Measurements from ENCODE around the gene NDUFAF7. TPM values are rescaled to one million over a fixed set of nuclear protein-coding genes. Genes with fewer than 3 reads are reported as not detected.
"Not testable (repeated sequence)": the region's sequence is repeated elsewhere in the genome, so short reads cannot be mapped to it uniquely, and the experiment has no call there.

Gene NDUFAF7
- polyA plus RNA-seq, 1 donor from 2014 or later, result 132 TPM

- Histone ChIP-seq H3K36me3 (ENCODE audit: insufficient read depth, low read length) (no peaks in the 10 kb centered on the region), H3K27me3 (ENCODE audit: insufficient read depth, low read depth, low read length) (no peaks in the 10 kb centered on the region), H3K9me3 (ENCODE audit: low read length) (no peaks in the 10 kb centered on the region), H3K4me3 (ENCODE audit: low read length) (no peak overlapping the region), H3K9me2 (ENCODE audit: insufficient read depth, low read length) (no peaks in the 10 kb centered on the region), H3F3A (ENCODE audit: insufficient read depth, low read length, poor library complexity, severe bottlenecking) (no peaks in the 10 kb centered on the region), H3K79me2 (replicated peaks; ENCODE audit: insufficient read depth, low read length) (no peaks in the 10 kb centered on the region), H3K9ac (ENCODE audit: low read length) (no peak overlapping the region), H3K4me2 (ENCODE audit: low read length) (no peak overlapping the region), H2AFZ (ENCODE audit: low read depth, low read length) (no peak overlapping the region), H4K20me1 (ENCODE audit: insufficient read depth) (no peaks in the 10 kb centered on the region), H3K27ac (ENCODE audit: low read length) (no peak overlapping the region)
- TF ChIP-seq, protein P1, sequence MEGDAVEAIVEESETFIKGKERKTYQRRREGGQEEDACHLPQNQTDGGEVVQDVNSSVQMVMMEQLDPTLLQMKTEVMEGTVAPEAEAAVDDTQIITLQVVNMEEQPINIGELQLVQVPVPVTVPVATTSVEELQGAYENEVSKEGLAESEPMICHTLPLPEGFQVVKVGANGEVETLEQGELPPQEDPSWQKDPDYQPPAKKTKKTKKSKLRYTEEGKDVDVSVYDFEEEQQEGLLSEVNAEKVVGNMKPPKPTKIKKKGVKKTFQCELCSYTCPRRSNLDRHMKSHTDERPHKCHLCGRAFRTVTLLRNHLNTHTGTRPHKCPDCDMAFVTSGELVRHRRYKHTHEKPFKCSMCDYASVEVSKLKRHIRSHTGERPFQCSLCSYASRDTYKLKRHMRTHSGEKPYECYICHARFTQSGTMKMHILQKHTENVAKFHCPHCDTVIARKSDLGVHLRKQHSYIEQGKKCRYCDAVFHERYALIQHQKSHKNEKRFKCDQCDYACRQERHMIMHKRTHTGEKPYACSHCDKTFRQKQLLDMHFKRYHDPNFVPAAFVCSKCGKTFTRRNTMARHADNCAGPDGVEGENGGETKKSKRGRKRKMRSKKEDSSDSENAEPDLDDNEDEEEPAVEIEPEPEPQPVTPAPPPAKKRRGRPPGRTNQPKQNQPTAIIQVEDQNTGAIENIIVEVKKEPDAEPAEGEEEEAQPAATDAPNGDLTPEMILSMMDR (IDR thresholded peaks at IDR 0.05; ENCODE audit: poor library complexity, severe bottlenecking), result no peak
- TF ChIP-seq RAD21 (conservative IDR thresholded peaks at IDR 0.05) (no peak), EZH2 (IDR thresholded peaks at IDR 0.05; ENCODE audit: borderline replicate concordance, insufficient read depth, low read length, poor library complexity, severe bottlenecking) (no peak), TAF1 (IDR thresholded peaks at IDR 0.05; ENCODE audit: low read depth) (no peak), MXI1 (conservative IDR thresholded peaks at IDR 0.05; ENCODE audit: poor library complexity, severe bottlenecking) (no peak), EP300 (conservative IDR thresholded peaks at IDR 0.05; ENCODE audit: poor library complexity, severe bottlenecking) (no peak), SMC3 (conservative IDR thresholded peaks at IDR 0.05; ENCODE audit: poor library complexity) (no peak), POLR2AphosphoS5 (IDR thresholded peaks at IDR 0.05) (no peak)
- TF ChIP-seq, protein P2, sequence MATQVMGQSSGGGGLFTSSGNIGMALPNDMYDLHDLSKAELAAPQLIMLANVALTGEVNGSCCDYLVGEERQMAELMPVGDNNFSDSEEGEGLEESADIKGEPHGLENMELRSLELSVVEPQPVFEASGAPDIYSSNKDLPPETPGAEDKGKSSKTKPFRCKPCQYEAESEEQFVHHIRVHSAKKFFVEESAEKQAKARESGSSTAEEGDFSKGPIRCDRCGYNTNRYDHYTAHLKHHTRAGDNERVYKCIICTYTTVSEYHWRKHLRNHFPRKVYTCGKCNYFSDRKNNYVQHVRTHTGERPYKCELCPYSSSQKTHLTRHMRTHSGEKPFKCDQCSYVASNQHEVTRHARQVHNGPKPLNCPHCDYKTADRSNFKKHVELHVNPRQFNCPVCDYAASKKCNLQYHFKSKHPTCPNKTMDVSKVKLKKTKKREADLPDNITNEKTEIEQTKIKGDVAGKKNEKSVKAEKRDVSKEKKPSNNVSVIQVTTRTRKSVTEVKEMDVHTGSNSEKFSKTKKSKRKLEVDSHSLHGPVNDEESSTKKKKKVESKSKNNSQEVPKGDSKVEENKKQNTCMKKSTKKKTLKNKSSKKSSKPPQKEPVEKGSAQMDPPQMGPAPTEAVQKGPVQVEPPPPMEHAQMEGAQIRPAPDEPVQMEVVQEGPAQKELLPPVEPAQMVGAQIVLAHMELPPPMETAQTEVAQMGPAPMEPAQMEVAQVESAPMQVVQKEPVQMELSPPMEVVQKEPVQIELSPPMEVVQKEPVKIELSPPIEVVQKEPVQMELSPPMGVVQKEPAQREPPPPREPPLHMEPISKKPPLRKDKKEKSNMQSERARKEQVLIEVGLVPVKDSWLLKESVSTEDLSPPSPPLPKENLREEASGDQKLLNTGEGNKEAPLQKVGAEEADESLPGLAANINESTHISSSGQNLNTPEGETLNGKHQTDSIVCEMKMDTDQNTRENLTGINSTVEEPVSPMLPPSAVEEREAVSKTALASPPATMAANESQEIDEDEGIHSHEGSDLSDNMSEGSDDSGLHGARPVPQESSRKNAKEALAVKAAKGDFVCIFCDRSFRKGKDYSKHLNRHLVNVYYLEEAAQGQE (IDR thresholded peaks at IDR 0.05; ENCODE audit: borderline replicate concordance), result no peak
These were observed 39.7 kb upstream of the NDUFAF7 start for GRCh38 chr2:37191747-37192146.

GRCh38 chr2:37192551-37192950 is 38.9 kb upstream of the NDUFAF7 start:
- TF ChIP-seq, protein P1 (IDR thresholded peaks at IDR 0.05; ENCODE audit: poor library complexity, severe bottlenecking), result no peak
- no peak for TF ChIP-seq MXI1 (conservative IDR thresholded peaks at IDR 0.05; ENCODE audit: poor library complexity, severe bottlenecking)
- no peak for TF ChIP-seq EZH2 (IDR thresholded peaks at IDR 0.05; ENCODE audit: borderline replicate concordance, insufficient read depth, low read length, poor library complexity, severe bottlenecking)
- TF ChIP-seq SMC3 (conservative IDR thresholded peaks at IDR 0.05; ENCODE audit: poor library complexity), result no peak
- no peak for TF ChIP-seq POLR2AphosphoS5 (IDR thresholded peaks at IDR 0.05)
- Histone ChIP-seq H3K79me2 (replicated peaks; ENCODE audit: insufficient read depth, low read length) (no peaks in the 10 kb centered on the region), H3K9ac (ENCODE audit: low read length) (no peak overlapping the region), H3F3A (ENCODE audit: insufficient read depth, low read length, poor library complexity, severe bottlenecking) (no peaks in the 10 kb centered on the region), H2AFZ (ENCODE audit: low read depth, low read length) (no peak overlapping the region), H3K9me2 (ENCODE audit: insufficient read depth, low read length) (no peaks in the 10 kb centered on the region), H3K36me3 (ENCODE audit: insufficient read depth, low read length) (no peaks in the 10 kb centered on the region), H3K4me2 (ENCODE audit: low read length) (no peak overlapping the region), H4K20me1 (ENCODE audit: insufficient read depth) (no peaks in the 10 kb centered on the region), H3K27ac (ENCODE audit: low read length) (no peak overlapping the region), H3K4me3 (ENCODE audit: low read length) (no peak overlapping the region), H3K27me3 (ENCODE audit: insufficient read depth, low read depth, low read length) (no peaks in the 10 kb centered on the region), H3K9me3 (ENCODE audit: low read length) (no peaks in the 10 kb centered on the region)

GRCh38 chr2:37195862-37196319 is 35.6 kb upstream of the NDUFAF7 start:
- not testable (repeated sequence) for H3F3A ChIP-seq (ENCODE audit: insufficient read depth, low read length, poor library complexity, severe bottlenecking); H3K9ac ChIP-seq (ENCODE audit: low read length); H2AFZ ChIP-seq (ENCODE audit: low read depth, low read length); H3K36me3 ChIP-seq (ENCODE audit: insufficient read depth, low read length); H3K9me2 ChIP-seq (ENCODE audit: insufficient read depth, low read length); H3K27me3 ChIP-seq (ENCODE audit: insufficient read depth, low read depth, low read length); H3K79me2 ChIP-seq (replicated peaks; ENCODE audit: insufficient read depth, low read length); H3K9me3 ChIP-seq (ENCODE audit: low read length); H4K20me1 ChIP-seq (ENCODE audit: insufficient read depth); H3K27ac ChIP-seq (ENCODE audit: low read length); H3K4me2 ChIP-seq (ENCODE audit: low read length)
- peak overlapping the region; percentile 73 for H3K4me3 ChIP-seq (ENCODE audit: low read length)

All from neural cell (in vitro differentiated cells).